GM20000 (cell line): ENCODE data around the gene SYNGAP1.

Experiments
- DNase-seq: peaks from one replicate; pipeline ENCODE4 v3.0.0; 2012; ENCODE audit warnings: low spot score
- CTCF ChIP-seq: IDR thresholded peaks from 2 replicates; pipeline ENCODE4 v1.5.1; 2012; ENCODE audit warnings: mild to moderate bottlenecking, control low read depth; ENCODE audit errors: extremely low read depth, missing control alignments

Gene SYNGAP1

GRCh38 chr6:33380272-33380981 lies 39.4 kb upstream of the SYNGAP1 start:
- no peak for DNase-seq
- TF ChIP-seq CTCF, result no peak

- DNase-seq, result no peak
- no peak for TF ChIP-seq CTCF
Measured at GRCh38 chr6:33383427-33384185, 36.3 kb upstream of the SYNGAP1 start.

GRCh38 chr6:33384581-33385020 lies 35.3 kb upstream of the SYNGAP1 start:
- TF ChIP-seq CTCF, result no peak
- DNase-seq, result no peak

- DNase-seq, result no peak
- no peak for TF ChIP-seq CTCF
Measured at GRCh38 chr6:33390173-33390572, 29.7 kb upstream of the SYNGAP1 start.

GRCh38 chr6:33390767-33391277 lies 29.0 kb upstream of the SYNGAP1 start:
- no peak for DNase-seq
- TF ChIP-seq CTCF, result no peak

GRCh38 chr6:33391278-33391921 lies 28.5 kb upstream of the SYNGAP1 start, which contains the start of gene KIFC1:
TSS of gene KIFC1 (plus strand) at chr6:33391823. CDS start at chr6:33391986, 163 bp downstream.
- TF ChIP-seq CTCF, result peak; percentile 74
- DNase-seq, result peak; percentile 93
